Measurements from ENCODE around the gene SLC38A4. TPM values are rescaled to one million over a fixed set of nuclear protein-coding genes. Genes with fewer than 3 reads are reported as not detected.
A peak's percentile ranks its signal among the peaks of the same experiment; 100 is the strongest.

Gene SLC38A4
- total RNA-seq (1.8 and 6.1 TPM in 2 replicates), polyA plus RNA-seq (2.8 and 5.5 TPM in 2 replicates), polyA minus RNA-seq (ENCODE audit: low replicate concordance) (1.8 and 3.2 TPM in 2 replicates)
- 1.2 and 2.8 TPM in 2 replicates for polyA plus RNA-seq (2012)

DNA sequence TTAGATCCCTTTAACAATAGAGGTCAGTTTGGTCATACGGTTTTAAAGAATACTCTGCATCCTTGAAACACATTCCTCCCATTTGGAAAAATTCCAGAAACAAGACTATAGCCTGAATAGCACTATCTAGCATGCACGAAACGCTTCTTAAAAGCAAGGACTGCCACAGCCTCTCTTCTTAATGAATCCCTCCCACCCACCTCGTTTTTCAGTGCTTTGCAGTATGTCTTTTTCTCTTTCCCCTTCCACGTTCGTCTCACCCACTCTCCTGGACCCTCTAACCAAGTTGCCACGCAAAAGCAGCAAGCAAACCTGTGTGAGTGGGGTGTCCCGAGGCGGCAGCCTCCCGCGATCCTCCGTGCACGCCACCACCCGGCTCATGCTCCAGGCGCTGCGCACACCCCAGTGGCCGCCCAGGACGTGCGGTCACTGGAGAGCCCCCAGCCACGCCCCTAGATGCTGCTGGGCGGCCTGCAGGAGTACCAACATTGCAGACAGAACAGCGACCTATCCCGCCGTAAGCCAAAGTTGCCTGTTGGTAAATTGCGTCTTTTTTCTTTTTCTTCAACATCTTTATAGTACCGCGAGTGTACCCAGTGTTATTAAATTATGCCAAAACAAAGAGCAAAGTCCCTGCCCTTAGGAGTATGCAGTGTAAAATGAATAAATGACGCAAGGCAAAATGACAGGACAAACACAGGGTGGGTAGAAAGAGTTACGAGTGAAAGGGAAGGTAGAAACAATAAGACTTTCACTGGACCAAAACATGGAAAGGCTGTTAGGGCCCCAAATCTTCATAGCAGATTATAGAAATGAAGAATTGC lies at the start of gene SLC38A4:
SLC38A4 (minus strand) TSS at position 407 of the 824 bp plus-strand sequence. CDS start 32,926 bp downstream, outside the sequence.
- Histone ChIP-seq H3K4me3 (replicated peaks in 1 of 4; ENCODE audit: control extremely low read depth in 1 of 4, insufficient read depth in 1 of 4, low read depth in 3 of 4, low read length in 4 of 4) (peak within 1 kb of the TSS; percentile 2 to 53 (median 31)), H3K27me3 (ENCODE audit: control insufficient read depth, insufficient read depth, low read length) (peaks cover 6% of the 10 kb centered on the region), H3K9ac (ENCODE audit: insufficient read depth, low read length) (no peak within 1 kb of the TSS), H3K9me3 (ENCODE audit: control insufficient read depth, insufficient read depth, low read depth, low read length) (no peaks in the 10 kb centered on the region), H3K4me2 (ENCODE audit: extremely low read depth, insufficient read depth, low read length) (peak within 1 kb of the TSS; percentile 42), H4K20me1 (ENCODE audit: control insufficient read depth, extremely low read depth, insufficient read depth, low read length) (no peaks in the 10 kb centered on the region), H3K36me3 (ENCODE audit: control insufficient read depth, insufficient read depth, low read length) (no peaks in the 10 kb centered on the region), H3K79me2 (ENCODE audit: control insufficient read depth, insufficient read depth, low read length) (no peaks in the 10 kb centered on the region), H2AFZ (ENCODE audit: low read length) (peak within 1 kb of the TSS; percentile 22), H3K4me1 (ENCODE audit: control insufficient read depth, extremely low read depth, insufficient read depth, low read length) (no peaks in the 10 kb centered on the region), H3K27ac (ENCODE audit: insufficient read depth, low read length) (no peak within 1 kb of the TSS)
- no peak for TF ChIP-seq EZH2 (IDR thresholded peaks at IDR 0.05; ENCODE audit: low read length, missing control alignments)
- peak in 1 of 2 donors; percentile 25 for TF ChIP-seq CTCF (conservative IDR thresholded peaks at IDR 0.05 in 1 of 2, IDR thresholded peaks at IDR 0.05 in 1 of 2; ENCODE audit: low read depth in 1 of 2, low read length in 2 of 2)
- DNase-seq (ENCODE audit: low read depth in 2 of 2), result peak; percentile 36 to 39

DNA sequence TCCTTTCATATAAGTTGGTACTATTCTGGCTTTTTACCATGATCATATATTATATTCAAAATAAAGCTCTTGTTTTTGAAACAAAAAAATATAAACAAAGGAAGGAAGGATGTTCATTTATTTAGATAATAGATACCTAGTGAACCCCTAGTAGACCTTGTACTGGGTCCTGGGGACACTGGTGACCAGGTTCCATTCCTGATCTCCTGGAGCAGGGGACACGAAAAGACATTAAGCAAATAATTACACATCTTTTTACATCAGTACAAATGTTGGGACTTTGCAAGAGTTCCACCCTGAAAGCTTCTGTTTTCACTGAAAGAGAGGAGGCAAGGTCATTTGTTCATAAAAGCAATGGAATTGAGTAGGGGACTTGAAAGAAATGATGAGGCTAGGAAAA lies 49.3 kb upstream of the SLC38A4 start:
- Histone ChIP-seq H3K79me2 (ENCODE audit: control insufficient read depth, insufficient read depth, low read length) (no peaks in the 10 kb centered on the region), H3K4me2 (ENCODE audit: extremely low read depth, insufficient read depth, low read length) (no peak overlapping the region), H3K27ac (ENCODE audit: insufficient read depth, low read length) (no peak overlapping the region)

More for the DNA sequence above, 49.3 kb upstream of the SLC38A4 start:
- Histone ChIP-seq H2AFZ (ENCODE audit: low read length) (no peak overlapping the region), H3K9me3 (ENCODE audit: control insufficient read depth, insufficient read depth, low read depth, low read length) (no peaks in the 10 kb centered on the region), H3K9ac (ENCODE audit: insufficient read depth, low read length) (no peak overlapping the region), H3K4me3 (replicated peaks in 1 of 4; ENCODE audit: control extremely low read depth in 1 of 4, insufficient read depth in 1 of 4, low read depth in 3 of 4, low read length in 4 of 4) (no peak overlapping the region), H3K36me3 (ENCODE audit: control insufficient read depth, insufficient read depth, low read length) (no peaks in the 10 kb centered on the region), H3K4me1 (ENCODE audit: control insufficient read depth, extremely low read depth, insufficient read depth, low read length) (no peaks in the 10 kb centered on the region), H3K27me3 (ENCODE audit: control insufficient read depth, insufficient read depth, low read length) (no peaks in the 10 kb centered on the region), H4K20me1 (ENCODE audit: control insufficient read depth, extremely low read depth, insufficient read depth, low read length) (no peaks in the 10 kb centered on the region)
- TF ChIP-seq CTCF (conservative IDR thresholded peaks at IDR 0.05 in 1 of 2, IDR thresholded peaks at IDR 0.05 in 1 of 2; ENCODE audit: low read depth in 1 of 2, low read length in 2 of 2) (no peak), EZH2 (IDR thresholded peaks at IDR 0.05; ENCODE audit: low read length, missing control alignments) (no peak)
- DNase-seq (ENCODE audit: low read depth in 2 of 2), result no peak
